Fibroblast of gingiva (primary cell): ENCODE measurements around the gene KRT73.

Experiments
- DNase-seq: peaks from one replicate; pipeline ENCODE4 v3.0.0-alpha.2; 2011; ENCODE audit warnings: low read depth

The KRT73 gene

DNA sequence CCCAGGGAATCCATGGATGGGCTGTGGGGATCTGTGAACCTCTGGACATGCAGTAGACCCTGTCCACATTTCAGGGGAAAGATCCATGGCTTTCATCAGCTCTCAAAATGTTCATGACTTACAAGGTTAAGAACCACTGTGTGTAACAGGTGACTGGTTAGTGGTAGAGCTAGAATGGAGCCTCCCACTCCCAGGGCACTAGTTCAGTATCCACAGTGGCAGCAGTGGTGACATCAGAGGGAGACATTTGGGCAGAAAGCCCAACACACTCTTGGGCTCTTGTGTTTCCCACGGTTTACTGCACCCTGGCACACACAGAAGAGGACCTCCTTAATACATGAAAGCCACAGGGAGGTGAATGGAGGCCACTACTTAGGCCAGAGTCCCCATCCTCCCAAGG lies 53.8 kb downstream of the KRT73 start:
- no peak for DNase-seq

DNA sequence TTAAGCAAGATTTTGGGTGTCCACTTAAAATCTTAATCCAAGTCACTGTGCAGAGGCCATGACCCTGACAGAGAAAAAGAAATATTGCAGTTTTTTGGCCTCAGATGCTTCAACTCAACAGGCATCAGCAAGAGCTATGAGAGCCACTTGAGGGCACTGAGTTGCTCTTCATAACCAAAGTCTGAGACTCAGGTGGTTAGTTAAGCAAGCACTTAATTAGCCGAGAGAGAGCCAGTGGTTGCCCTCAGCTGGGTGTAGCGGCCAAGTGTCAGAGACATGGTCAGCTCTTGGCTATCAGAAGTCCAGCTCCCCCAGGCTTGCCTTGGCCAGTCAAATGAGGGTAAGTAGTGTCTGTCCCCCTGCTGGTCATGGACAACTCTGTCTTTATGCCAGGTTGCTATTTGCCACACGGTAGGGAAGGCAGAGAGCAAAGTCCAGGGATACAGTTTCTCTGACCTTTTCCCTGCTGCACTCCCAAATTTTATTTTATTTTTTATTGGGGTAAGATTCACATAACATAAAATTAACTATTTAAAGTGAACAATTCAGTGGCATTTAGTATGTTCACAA lies 56.4 kb downstream of the KRT73 start:
- DNase-seq = no peak

DNA sequence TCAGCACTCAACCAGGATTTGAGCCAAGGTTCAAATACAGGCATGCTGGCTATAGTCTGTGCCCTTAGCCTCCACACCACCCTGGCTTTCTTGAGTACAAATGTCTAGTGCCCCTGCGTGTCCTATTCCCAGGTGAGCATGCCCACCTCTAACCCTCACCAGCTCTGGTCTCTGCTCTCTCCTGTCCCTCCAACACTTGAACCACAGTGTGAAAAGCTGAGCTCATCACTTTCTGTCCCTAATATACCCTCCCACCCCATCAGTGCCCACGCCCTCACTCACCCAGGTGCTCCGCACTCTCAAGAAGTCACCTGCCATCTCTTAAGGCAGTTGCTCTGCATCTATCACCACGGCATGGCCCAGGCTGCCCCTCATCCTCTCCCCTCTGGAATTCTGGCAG lies 58.4 kb downstream of the KRT73 start:
- no peak for DNase-seq

DNA sequence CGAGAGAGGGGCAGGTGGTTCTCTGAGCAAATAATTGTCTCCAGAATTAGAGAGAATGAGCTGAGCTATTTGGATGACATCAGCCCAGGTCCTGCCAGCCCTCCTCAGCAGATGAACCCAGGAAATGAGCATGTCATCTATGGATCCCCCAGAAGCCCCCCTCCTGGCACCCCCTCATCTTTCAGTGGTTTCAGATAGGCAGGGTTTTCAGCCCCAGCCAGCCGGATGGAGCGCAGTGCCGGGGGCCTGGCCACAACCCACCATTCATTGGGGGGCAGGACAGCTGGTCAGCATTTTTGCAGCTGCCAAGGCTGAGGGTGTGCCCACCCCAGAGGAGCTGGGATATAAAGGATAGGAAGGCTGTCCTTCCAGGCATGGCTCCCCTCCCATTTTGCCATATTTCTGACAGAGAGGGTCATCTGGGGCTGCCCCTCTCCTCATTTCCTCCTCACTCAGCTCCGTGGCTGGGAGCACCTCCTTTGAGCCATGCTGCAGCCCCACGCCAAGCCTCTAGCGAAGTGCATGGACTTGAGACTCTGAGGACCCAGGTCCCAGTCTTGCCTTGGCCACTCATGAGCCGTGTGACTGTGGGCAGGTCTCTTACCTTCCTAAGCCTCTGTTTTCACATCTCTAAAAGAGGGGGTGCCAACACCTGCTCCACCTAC lies 59.4 kb downstream of the KRT73 start:
- DNase-seq = no peak
